OCI-LY7 (cell line): ENCODE measurements around the gene NDUFB2. TPM values are rescaled to one million over a fixed set of nuclear protein-coding genes. Genes with fewer than 3 reads are reported as not detected.
"Not testable (repeated sequence)": the region's sequence is repeated elsewhere in the genome, so short reads cannot be mapped to it uniquely, and the experiment has no call there.

Experiments used
- BruUV-seq: library from RNA; stranded (reverse); fragments of 400-500 nt; replicated peaks from 2 replicates; lab custom pipeline; 2021; lab: Mats Ljungman, UMichigan
- CTCF ChIA-PET: fragments of 300-600 bp; sonication (Branson Sonifier 250); formaldehyde crosslinking; loops from one replicate; lab custom pipeline; 2022; ENCODE audit warnings: antibody characterized with exemption; ENCODE audit not compliant: unreplicated experiment; lab: Charles Lee
- POLR2A ChIA-PET: fragments of 300-600 bp; sonication (Branson Sonifier 250); formaldehyde crosslinking; loops from one replicate; lab custom pipeline; 2022; ENCODE audit warnings: antibody characterized with exemption; lab: Charles Lee
- DNase-seq: peaks from one replicate; pipeline ENCODE4 v3.0.0-alpha.2; 2015; ENCODE audit warnings: low spot score
- H2AFZ ChIP-seq: fragments of 200-600 bp; sonication (generic), shearing (Covaris generic); 2 replicates; pipeline ENCODE4 v1.6.1; 2014; ENCODE audit warnings: mild to moderate bottlenecking, antibody characterized with exemption, low read length, moderate library complexity
- H3K27ac ChIP-seq: fragments of 200-600 bp; sonication (generic); 2 replicates; pipeline ENCODE4 v1.5.1; 2014; ENCODE audit warnings: mixed run types, low read depth, mild to moderate bottlenecking, moderate library complexity, low read length, inconsistent platforms; ENCODE audit not compliant: poor library complexity, severe bottlenecking
- H3K36me3 ChIP-seq: fragments of 200-600 bp; sonication (generic); 2 replicates; pipeline ENCODE4 v1.6.1; 2014; ENCODE audit warnings: mild to moderate bottlenecking, antibody characterized with exemption, low read length, moderate library complexity, mixed read lengths; ENCODE audit not compliant: insufficient read depth
- H3K4me1 ChIP-seq: fragments of 200-600 bp; sonication (generic); 2 replicates; pipeline ENCODE4 v1.5.1; 2014; ENCODE audit warnings: mild to moderate bottlenecking, low read length; ENCODE audit not compliant: insufficient read depth, poor library complexity, severe bottlenecking
- H3K4me2 ChIP-seq: fragments of 200-600 bp; sonication (generic); 2 replicates; pipeline ENCODE4 v1.6.1; 2014; ENCODE audit warnings: mild to moderate bottlenecking, low read length
- H3K4me3 ChIP-seq: fragments of 200-600 bp; sonication (generic); 2 replicates; pipeline ENCODE4 v1.5.1; 2014; ENCODE audit warnings: mild to moderate bottlenecking, low read depth, low read length; ENCODE audit not compliant: poor library complexity, severe bottlenecking
- H3K79me2 ChIP-seq: fragments of 200-600 bp; sonication (generic); 2 replicates; pipeline ENCODE4 v1.6.1; 2016; ENCODE audit warnings: low read depth, mild to moderate bottlenecking, low read length, moderate library complexity, mixed read lengths; ENCODE audit not compliant: insufficient read depth
- H3K9me2 ChIP-seq: fragments of 200-600 bp; sonication (generic); 2 replicates; pipeline ENCODE4 v1.6.1; 2016; ENCODE audit warnings: mild to moderate bottlenecking, low read length, mixed read lengths; ENCODE audit not compliant: insufficient read depth
- H3K9me3 ChIP-seq: fragments of 200-600 bp; sonication (generic); 2 replicates; pipeline ENCODE4 v1.6.1; 2014; ENCODE audit warnings: mild to moderate bottlenecking, mixed run types, low read length, mixed read lengths
- H4K20me1 ChIP-seq: fragments of 200-600 bp; sonication (generic); 2 replicates; pipeline ENCODE4 v1.6.1; 2014; ENCODE audit warnings: mild to moderate bottlenecking, antibody characterized with exemption, low read length, moderate library complexity, mixed read lengths; ENCODE audit not compliant: insufficient read depth
- CTCF ChIP-seq: fragments of 200-600 bp; sonication (generic); conservative IDR thresholded peaks from 2 replicates; pipeline ENCODE4 v1.5.1; 2014; ENCODE audit warnings: mild to moderate bottlenecking, antibody characterized with exemption, low read length, moderate library complexity, mixed read lengths
- EZH2phosphoT487 ChIP-seq: fragments of 200-600 bp; sonication (generic); IDR thresholded peaks from 2 replicates; pipeline ENCODE4 v1.6.1; 2018; ENCODE audit warnings: low read depth, borderline replicate concordance, mild to moderate bottlenecking, mixed run types, antibody characterized with exemption, low read length, moderate library complexity, mixed read lengths
- intact Hi-C: fragments of 100-400 bp; cut with micrococcal nuclease; formaldehyde crosslinking; loops from one replicate; pipeline ENCODE4 v1.10.0; 2022; ENCODE audit not compliant: unreplicated experiment
- total RNA-seq, 2 experiments: library from RNA; depleted of rRNA in 1 of 2; stranded (reverse); fragments of >200 nt in 1 of 2; shearing (Covaris generic) in 1 of 2; gene quantifications; 2 replicates each; pipeline ENCODE4 v1.2.3, GENCODE V29; 2014 to 2022

Gene NDUFB2
- total RNA-seq, 2 experiments from 2014 or later: 114 to 139 TPM

DNA sequence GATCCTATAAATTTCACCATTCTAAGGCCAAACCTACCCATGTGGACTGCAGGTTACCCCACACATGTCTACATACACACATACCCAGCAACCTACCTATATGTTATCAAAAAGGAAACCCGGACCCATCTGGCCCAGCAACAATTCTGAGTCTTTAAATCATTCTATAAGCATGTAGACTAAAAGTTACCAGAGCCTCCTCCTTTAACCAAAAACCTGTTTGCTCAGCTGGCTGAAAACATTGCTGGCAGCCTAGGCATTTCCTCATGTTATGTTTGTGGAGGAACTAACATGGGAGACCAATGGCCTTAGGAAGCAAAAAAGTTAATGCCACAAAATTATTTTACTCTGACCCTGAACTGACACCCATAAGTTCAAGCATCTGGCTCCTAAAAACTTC lies 29.0 kb upstream of the NDUFB2 start:
- no peaks in the 10 kb centered on the region for H3K79me2 ChIP-seq
- H2AFZ ChIP-seq: no peak overlapping the region
- no peak for DNase-seq
- no peaks in the 10 kb centered on the region for H3K9me2 ChIP-seq
- no peak overlapping the region for H3K4me2 ChIP-seq
- H3K27ac ChIP-seq: no peak overlapping the region
- CTCF ChIA-PET: no interaction called here
- POLR2A ChIA-PET: interaction anchor here (0.6 kb wide), 1 partner anchor 32 kb away, joined by 3 read pairs; no protein-coding TSS in a partner anchor
- no peaks in the 10 kb centered on the region for H3K36me3 ChIP-seq
- no peak for TF ChIP-seq EZH2phosphoT487
- no peak for TF ChIP-seq CTCF
- intact Hi-C loops: no loop called here
- H3K4me3 ChIP-seq: no peak overlapping the region
- H3K4me1 ChIP-seq: peaks cover 19% of the 10 kb centered on the region
- no peaks in the 10 kb centered on the region for H3K9me3 ChIP-seq
- BruUV-seq: no TSS peak
- no peaks in the 10 kb centered on the region for H4K20me1 ChIP-seq

DNA sequence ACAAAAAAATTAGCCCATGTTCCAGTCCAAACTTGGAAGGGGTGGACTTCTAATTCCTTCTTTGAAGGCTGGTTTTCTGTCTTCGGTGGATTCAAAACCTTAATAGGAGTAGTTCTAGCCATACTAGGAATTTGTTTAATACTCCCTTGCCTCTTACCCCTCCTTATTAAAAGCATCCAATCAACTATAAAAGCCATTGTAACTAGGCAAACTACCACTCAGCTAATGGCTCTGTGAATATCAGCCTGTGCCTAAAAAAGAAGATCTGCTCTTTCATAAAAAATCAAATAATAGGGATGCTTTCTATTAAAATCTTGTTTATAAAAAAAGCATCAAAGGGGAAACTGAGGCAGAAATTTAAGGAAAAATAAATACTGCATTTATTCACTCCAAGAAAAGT lies 27.9 kb upstream of the NDUFB2 start:
- Histone ChIP-seq H3K4me1 (peaks cover 21% of the 10 kb centered on the region), H3K9me3 (no peaks in the 10 kb centered on the region), H3K79me2 (peaks cover 2% of the 10 kb centered on the region; the same call in 1 of the 2 replicates), H2AFZ (no peak overlapping the region), H3K9me2 (no peaks in the 10 kb centered on the region), H3K4me2 (no peak overlapping the region), H3K27ac (no peak overlapping the region), H4K20me1 (no peaks in the 10 kb centered on the region), H3K36me3 (no peaks in the 10 kb centered on the region), H3K4me3 (no peak overlapping the region)
- TF ChIP-seq EZH2phosphoT487 (no peak), CTCF (no peak)
- DNase-seq: no peak
- POLR2A ChIA-PET: interaction anchor here (1.1 kb wide), 1 partner anchor 346 kb away, joined by 4 read pairs; the partner anchor contains the start of gene MRPS33
- CTCF ChIA-PET: no interaction called here
- no TSS peak for BruUV-seq
- intact Hi-C loops: no loop called here

- CTCF ChIA-PET: no interaction called here
Observed at GRCh38 chr7:140669352-140669751, 27.2 kb upstream of the NDUFB2 start.

DNA sequence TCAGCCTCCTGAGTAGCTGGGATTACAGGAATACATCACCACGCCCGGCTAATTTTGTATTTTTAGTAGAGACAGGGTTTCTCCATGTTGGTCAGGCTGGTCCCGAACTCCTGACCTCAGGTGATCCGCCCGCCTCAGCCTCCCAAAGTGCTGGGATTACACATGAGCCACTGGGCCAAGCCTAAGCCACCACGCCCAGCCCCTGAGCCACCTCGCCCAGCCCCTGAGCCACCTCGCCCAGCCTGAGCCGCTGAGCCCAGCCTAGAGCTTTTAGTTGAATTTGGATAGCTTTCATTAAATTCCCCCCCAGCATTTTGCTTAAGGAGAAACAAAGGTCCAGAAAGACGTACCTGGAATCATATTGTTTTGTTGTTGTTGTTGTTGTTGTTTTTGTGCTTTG lies 26.6 kb upstream of the NDUFB2 start:
- DNase-seq, H3K79me2 ChIP-seq, H3K4me2 ChIP-seq, H3K9me3 ChIP-seq, H2AFZ ChIP-seq, H4K20me1 ChIP-seq, H3K9me2 ChIP-seq, H3K36me3 ChIP-seq, H3K4me3 ChIP-seq, H3K27ac ChIP-seq, BruUV-seq, CTCF ChIA-PET: not testable (repeated sequence)
- intact Hi-C loops: loop anchor here (5.0 to 10.0 kb wide), 3 partner anchors 278 to 1315 kb away; partner anchors contain the start of gene LUC7L2
- POLR2A ChIA-PET: interaction anchor here (0.9 to 1.1 kb wide), 3 partner anchors 13 to 1754 kb away, joined by 3 to 4 read pairs (median 4); partner anchors contain the start of gene MRPS33
- peaks cover 31% of the 10 kb centered on the region for H3K4me1 ChIP-seq

More at GRCh38 chr7:140669352-140669751, 27.2 kb upstream of the NDUFB2 start:
- H3K9me2 ChIP-seq: no peaks in the 10 kb centered on the region
- no peaks in the 10 kb centered on the region for H3K9me3 ChIP-seq
- H3K4me2 ChIP-seq: no peak overlapping the region
- peaks cover 4% of the 10 kb centered on the region; the same call in 1 of the 2 replicates for H3K79me2 ChIP-seq
- no peak overlapping the region for H2AFZ ChIP-seq
- no peaks in the 10 kb centered on the region for H3K36me3 ChIP-seq
- BruUV-seq: no TSS peak
- intact Hi-C loops: no loop called here
- H4K20me1 ChIP-seq: no peaks in the 10 kb centered on the region
- POLR2A ChIA-PET: interaction anchor here (0.9 to 1.1 kb wide), 3 partner anchors 13 to 1755 kb away, joined by 3 to 4 read pairs (median 4); partner anchors contain the start of gene MRPS33
- no peak overlapping the region for H3K4me3 ChIP-seq
- H3K27ac ChIP-seq: no peak overlapping the region
- DNase-seq: no peak
- H3K4me1 ChIP-seq: peaks cover 26% of the 10 kb centered on the region
- TF ChIP-seq CTCF (no peak), EZH2phosphoT487 (no peak)
